Hepatocyte (in vitro differentiated cells): ENCODE measurements around the gene MRNIP.

ENCODE experiments used
- CTCF ChIP-seq: fragments of 200-600 bp; sonication (generic); IDR thresholded peaks from 2 replicates; pipeline ENCODE4 v1.5.1; 2016; ENCODE audit warnings: antibody characterized with exemption, mild to moderate bottlenecking; ENCODE audit not compliant: poor library complexity
- EZH2 ChIP-seq: fragments of 200-600 bp; sonication (generic); IDR thresholded peaks from 2 replicates; pipeline ENCODE4 v1.6.1; 2016; ENCODE audit warnings: antibody characterized with exemption, mild to moderate bottlenecking, borderline replicate concordance
- EZH2phosphoT487 ChIP-seq: fragments of 200-600 bp; sonication (generic); IDR thresholded peaks from one replicate; pipeline ENCODE4 v1.6.1; 2018; ENCODE audit warnings: antibody characterized with exemption, mild to moderate bottlenecking, low read depth, moderate library complexity; ENCODE audit not compliant: unreplicated experiment, severe bottlenecking

- TF ChIP-seq CTCF (no peak), EZH2 (no peak), EZH2phosphoT487 (no peak)
Measured at GRCh38 chr5:179854356-179854755, 4.3 kb downstream of the MRNIP start.
